ENCODE results near the gene ZFP3.
"Not testable (repeated sequence)": the region's sequence is repeated elsewhere in the genome, so short reads cannot be mapped to it uniquely, and the experiment has no call there.

ZFP3 gene

DNA sequence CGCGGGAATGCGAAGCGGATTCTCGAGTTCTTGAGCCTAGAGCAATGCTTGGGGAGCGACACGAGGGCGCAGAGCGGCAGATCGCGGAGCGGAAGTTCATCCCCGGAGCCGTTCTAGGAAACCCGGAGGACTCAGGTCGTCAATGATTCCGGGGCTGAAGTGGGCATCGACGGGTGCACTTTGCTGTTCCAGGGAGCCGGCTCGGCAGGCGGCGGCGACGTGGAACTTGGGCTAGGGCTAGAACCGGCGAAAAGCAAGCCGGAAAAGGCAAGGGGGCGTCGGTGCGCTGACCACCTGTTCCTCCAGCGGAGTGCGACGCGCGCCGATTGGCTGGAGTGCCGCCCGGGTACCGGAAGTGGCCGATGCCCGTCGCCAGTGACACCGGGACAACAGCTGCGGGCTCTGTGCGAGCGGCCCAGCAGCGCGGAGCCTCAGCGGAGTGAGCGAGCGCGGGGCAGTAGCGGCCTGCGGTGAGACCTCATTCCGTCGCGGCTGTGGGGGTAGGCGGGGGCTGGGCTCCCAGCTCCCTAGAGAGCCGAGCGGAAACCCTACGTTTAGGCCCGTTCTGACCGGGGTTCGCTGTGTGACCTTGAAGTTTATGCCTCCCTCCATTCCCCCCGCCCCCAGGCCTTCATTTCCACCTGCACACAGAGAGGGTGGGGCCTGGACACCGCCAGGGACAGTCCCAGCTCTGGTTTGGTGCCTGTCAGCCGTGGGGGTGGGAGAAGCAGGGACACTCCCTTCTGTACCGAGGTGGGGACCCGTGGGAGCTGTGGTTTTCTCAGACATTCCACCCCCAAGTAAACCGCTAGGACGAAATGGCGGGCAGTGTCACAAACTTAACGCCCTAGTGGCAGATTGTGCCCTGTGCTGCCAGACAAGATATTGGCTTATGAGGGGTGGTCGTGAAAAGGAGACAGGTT, at the start of gene ZFP3:
TSS of gene ZFP3 (plus strand) at position 362 of the 923 bp plus-strand sequence. CDS start 13,038 bp downstream, outside the sequence.
- DNase-seq, result peak; percentile 55
- no peak within 1 kb of the TSS for H3K27ac ChIP-seq
- in situ Hi-C loops (cut with HindIII; ENCODE audit: low pct_ligation_motif_present, low sequenced_read_pairs), result no loop called here
- H3K27me3 ChIP-seq (replicated peaks), result no peaks in the 10 kb centered on the region
- TF ChIP-seq, protein P1, sequence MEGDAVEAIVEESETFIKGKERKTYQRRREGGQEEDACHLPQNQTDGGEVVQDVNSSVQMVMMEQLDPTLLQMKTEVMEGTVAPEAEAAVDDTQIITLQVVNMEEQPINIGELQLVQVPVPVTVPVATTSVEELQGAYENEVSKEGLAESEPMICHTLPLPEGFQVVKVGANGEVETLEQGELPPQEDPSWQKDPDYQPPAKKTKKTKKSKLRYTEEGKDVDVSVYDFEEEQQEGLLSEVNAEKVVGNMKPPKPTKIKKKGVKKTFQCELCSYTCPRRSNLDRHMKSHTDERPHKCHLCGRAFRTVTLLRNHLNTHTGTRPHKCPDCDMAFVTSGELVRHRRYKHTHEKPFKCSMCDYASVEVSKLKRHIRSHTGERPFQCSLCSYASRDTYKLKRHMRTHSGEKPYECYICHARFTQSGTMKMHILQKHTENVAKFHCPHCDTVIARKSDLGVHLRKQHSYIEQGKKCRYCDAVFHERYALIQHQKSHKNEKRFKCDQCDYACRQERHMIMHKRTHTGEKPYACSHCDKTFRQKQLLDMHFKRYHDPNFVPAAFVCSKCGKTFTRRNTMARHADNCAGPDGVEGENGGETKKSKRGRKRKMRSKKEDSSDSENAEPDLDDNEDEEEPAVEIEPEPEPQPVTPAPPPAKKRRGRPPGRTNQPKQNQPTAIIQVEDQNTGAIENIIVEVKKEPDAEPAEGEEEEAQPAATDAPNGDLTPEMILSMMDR (IDR thresholded peaks at IDR 0.05; ENCODE audit: low read depth, low read length, missing control alignments), result peak; percentile 30
- H3K4me3 ChIP-seq (ENCODE audit: low read depth, low read length), result peak within 1 kb of the TSS; percentile 68
- no peaks in the 10 kb centered on the region for H3K36me3 ChIP-seq (replicated peaks)

DNA sequence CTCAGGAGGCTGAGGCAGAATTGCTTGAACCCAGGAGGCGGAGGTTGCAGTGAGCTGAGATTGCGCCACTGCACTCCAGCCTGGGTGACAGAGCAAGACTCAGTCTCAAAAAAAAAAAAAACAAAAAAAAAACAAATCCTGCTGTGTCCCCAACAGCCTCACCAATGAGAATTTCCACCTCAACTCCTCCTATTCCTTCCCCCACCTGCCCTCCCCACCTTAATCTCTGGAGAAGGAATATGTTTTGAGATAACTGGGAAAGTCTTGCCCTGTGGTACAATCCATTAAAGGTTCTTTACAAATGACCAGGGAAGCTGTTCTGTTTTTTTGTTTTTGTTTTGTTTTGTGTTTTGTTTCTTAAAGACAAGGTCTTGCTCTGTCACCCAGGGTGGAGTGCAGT, 48.1 kb upstream of the ZFP3 start:
- H3K27me3 ChIP-seq (replicated peaks); H3K36me3 ChIP-seq (replicated peaks); in situ Hi-C loops (cut with HindIII; ENCODE audit: low pct_ligation_motif_present, low sequenced_read_pairs); H3K4me3 ChIP-seq (ENCODE audit: low read depth, low read length); DNase-seq; H3K27ac ChIP-seq: not testable (repeated sequence)

DNA sequence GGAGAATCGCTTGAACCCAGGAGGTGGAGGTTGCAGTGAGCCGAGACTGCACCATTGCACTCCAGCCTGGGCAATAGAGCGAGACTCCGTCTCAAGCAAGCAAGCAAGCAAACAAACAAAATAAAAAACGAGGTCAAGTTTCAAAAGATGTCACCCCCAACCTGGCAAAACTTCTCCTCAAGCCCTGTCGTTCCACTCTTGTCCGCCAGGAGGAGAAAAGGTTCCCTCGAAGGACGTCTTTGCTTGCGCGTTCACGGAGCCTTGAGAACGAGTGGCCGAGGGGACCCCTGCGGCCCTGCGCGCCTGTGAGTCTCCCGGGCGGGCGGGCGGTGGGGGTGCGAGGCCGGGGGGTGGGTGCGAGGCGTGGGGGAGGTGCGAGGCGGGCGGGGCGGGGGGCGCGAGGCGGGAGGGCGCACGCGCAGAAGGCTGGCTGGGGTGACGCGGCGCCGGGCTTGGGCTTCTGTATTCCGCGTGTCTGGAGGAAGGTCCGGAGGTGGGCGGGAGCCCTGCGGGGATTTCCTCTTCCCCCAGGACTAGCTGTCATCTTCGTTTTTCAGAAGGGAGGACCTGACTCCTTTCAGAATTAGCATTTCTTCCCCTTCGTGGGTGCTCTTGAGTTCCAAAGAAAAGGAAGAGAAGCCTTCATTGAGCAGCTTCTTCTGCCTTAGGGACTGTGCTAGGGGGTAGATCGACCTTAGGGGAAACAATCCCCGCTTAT, 46.7 kb upstream of the ZFP3 start:
- Histone ChIP-seq H3K27ac (no peak overlapping the region), H3K4me3 (ENCODE audit: low read depth, low read length) (peak overlapping the region; percentile 33), H3K36me3 (replicated peaks) (no peaks in the 10 kb centered on the region), H3K27me3 (replicated peaks) (no peaks in the 10 kb centered on the region)
- DNase-seq, result peak; percentile 68
- TF ChIP-seq, protein P1 (IDR thresholded peaks at IDR 0.05; ENCODE audit: low read depth, low read length, missing control alignments), result peak; percentile 88
- in situ Hi-C loops (cut with HindIII; ENCODE audit: low pct_ligation_motif_present, low sequenced_read_pairs), result no loop called here

DNA sequence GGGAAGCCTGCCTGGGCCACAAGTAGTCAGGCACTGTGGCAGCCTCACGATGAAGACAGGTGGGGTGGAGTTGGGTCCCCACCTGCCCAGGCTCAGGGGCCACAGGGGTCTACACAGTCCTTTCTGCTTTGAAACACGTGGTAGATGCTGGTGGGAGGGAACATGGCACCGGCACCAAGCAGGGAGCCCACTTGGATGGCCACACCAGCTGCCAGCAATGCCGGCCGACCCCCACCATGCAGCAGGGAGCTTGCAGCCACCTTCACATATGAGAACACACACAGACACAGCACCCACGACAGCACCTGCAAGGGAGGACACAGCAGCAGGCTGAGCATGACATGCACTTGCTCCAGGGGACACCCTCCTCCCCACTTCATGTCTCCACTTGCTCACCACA, 45.4 kb upstream of the ZFP3 start:
- H3K4me3 ChIP-seq (ENCODE audit: low read depth, low read length), result no peak overlapping the region
- in situ Hi-C loops (cut with HindIII; ENCODE audit: low pct_ligation_motif_present, low sequenced_read_pairs), result no loop called here
- no peaks in the 10 kb centered on the region for H3K27me3 ChIP-seq (replicated peaks)
- H3K36me3 ChIP-seq (replicated peaks), result no peaks in the 10 kb centered on the region
- TF ChIP-seq, protein P1 (IDR thresholded peaks at IDR 0.05; ENCODE audit: low read depth, low read length, missing control alignments), result no peak
- H3K27ac ChIP-seq, result no peak overlapping the region
- no peak for DNase-seq

DNA sequence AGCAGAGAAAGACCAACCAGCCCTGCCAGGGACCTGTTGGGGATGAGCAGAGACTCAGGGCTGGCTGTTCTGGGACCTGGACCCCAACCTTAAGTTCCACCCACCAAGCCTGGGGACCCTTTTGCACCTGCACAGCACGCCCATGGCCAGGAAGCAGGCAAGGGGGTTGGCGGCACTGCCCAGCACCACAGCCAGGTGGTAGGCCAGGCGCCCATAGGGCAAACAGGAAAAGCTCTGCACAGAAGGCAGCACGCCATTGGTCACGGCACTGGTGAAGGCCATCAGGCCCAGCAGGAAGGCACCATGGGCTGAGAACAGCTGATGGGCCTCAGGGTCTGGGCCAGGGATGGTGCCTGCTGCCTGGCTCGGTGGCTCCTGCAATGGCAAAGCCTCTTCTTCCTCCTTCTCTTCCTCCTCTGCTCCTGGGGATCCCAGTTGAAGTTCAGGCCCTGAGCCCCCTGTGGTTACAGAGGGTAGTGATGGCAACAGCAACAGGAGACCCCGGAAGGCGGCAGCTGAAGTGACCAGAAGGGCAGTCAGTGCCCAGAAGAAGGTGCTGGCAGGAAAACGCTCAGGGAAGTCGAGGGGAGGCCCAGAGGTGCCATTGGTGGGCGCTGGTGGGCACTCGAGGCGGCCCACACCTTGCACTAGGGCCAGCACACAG, 44.8 kb upstream of the ZFP3 start:
- no peak for DNase-seq
- no peaks in the 10 kb centered on the region for H3K27me3 ChIP-seq (replicated peaks)
- no peak overlapping the region for H3K4me3 ChIP-seq (ENCODE audit: low read depth, low read length)
- no peaks in the 10 kb centered on the region for H3K36me3 ChIP-seq (replicated peaks)
- TF ChIP-seq, protein P1 (IDR thresholded peaks at IDR 0.05; ENCODE audit: low read depth, low read length, missing control alignments), result no peak
- H3K27ac ChIP-seq, result no peak overlapping the region
- in situ Hi-C loops (cut with HindIII; ENCODE audit: low pct_ligation_motif_present, low sequenced_read_pairs), result no loop called here

DNA sequence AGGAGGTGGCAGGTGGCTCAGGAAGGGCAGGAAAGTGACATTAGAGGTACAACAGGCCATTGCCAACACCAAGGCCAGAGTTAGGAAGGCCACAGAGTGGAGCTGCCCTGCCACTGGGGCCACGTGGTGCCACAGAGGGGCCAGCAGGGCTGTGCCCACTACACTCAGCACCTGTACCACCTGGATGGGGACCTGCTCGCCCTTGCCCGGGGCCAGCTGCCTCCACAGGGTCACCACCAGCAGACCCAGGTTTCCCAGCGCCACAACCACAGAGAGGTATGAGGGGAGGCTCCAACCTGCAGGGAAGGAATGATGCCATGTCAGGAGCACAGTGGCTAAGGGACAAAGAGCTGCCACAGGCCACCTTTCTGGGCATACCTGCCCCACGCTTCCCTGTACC, 44.2 kb upstream of the ZFP3 start:
- Histone ChIP-seq H3K36me3 (replicated peaks) (no peaks in the 10 kb centered on the region), H3K27me3 (replicated peaks) (no peaks in the 10 kb centered on the region), H3K27ac (no peak overlapping the region), H3K4me3 (ENCODE audit: low read depth, low read length) (no peak overlapping the region)
- TF ChIP-seq, protein P1 (IDR thresholded peaks at IDR 0.05; ENCODE audit: low read depth, low read length, missing control alignments), result no peak
- no peak for DNase-seq
- in situ Hi-C loops (cut with HindIII; ENCODE audit: low pct_ligation_motif_present, low sequenced_read_pairs), result no loop called here

All from brain microvascular endothelial cell (primary cell).